Raji (cell line): ENCODE results near the gene LHFPL6.

Experiments
- POLR2A ChIP-seq: IDR thresholded peaks from 2 replicates; pipeline ENCODE4 v1.6.1; 2011; ENCODE audit warnings: low read depth, low read length, control low read depth; ENCODE audit not compliant: insufficient read depth

The LHFPL6 gene

DNA sequence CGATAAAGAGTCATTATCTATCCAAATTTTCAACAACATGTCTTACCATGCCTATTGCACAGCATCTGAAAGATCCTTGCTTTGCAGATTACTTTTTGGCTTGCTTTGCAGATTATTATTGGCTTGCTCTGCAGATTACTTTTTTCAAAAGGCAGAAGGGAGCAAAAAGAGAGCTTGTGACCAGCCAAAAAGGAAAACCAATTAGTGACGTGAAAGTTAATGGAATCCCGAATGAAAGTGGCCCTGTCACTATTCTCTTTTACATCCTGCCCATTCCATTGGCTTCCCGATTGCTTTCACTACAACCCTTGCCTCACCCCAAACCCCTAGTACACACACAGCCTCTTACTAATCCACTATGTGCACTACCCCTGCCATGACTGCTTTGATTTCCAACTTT, 81.3 kb downstream of the LHFPL6 start:
- TF ChIP-seq POLR2A = no peak

DNA sequence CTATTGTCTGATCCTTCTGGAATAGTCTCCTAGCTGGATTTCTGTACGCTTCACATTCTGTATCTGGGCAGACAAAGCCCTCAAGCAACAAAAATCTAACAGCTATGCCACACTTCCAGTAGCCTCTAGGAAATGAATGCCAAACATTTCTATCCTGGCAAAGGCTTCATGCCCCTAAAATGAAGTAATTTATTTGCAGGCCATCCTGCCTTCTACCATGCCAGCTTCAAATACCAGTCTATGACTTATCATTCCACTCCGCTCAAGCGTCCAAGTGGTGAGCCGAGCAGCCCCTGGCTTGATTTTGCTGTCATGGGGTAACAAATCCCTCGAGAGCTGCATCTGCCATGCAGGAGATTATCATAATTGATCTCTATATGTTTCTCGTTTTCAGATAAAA, 86.9 kb downstream of the LHFPL6 start:
- no peak for TF ChIP-seq POLR2A

DNA sequence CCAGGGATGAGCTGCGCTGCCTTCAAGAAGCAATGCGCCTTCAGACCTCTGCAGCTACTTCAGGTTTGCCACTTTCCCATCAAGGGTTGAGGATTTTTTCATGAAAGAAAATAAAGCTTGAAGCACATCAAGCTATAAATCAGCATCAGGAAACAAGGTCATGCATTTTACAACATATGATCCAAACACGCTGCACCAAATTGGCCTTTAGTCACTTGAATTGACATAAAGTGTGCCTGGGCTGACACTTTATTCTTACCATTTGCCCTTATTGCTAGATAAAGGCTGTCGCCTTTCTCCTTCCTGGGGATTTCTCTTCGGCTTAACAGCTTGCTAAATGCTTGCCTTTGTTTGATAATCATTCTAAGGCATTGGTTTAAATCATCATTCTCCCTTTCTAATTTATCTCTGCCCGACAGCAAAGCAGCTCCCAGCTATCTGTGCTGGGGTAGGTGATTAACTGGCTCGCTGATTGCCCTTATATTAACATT, 87.7 kb downstream of the LHFPL6 start:
- no peak for TF ChIP-seq POLR2A

DNA sequence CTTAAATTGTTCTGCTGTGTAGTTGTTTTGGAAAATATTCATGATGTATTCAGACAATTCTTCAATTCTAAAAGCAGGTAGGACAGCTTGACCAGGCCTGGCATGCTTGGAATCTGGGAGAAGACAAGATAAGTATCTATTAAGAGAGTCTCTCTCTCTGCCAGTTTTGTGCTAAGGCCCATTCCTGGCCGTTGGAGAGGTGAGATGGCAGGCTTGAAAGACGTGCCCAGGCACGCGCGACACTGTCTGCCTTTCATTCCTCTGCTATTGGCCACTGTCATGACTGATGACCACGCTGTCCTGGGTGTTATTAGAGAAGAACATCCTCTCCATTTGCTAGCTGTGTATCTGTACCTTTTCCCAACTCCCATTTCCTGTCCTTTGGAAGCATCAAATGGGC, 90.3 kb downstream of the LHFPL6 start:
- TF ChIP-seq POLR2A = no peak

DNA sequence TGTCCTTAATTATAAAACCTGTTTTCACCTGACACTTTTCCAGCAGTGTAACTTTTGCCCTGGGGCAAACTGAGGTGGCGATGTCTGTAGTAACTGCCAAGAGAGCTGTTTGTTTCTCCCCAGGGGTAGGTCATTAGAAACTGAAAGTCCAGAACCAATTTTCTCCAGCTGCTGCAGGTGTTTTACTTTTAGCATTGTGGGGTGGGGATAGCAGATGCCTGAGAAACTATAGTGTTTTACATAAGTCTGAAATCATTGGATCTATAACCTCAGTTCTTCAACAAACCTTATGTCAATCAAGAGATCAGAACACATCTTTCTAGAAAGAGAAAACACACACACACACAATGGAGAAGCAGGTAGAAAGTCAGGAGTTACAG, 92.7 kb downstream of the LHFPL6 start:
- TF ChIP-seq POLR2A = no peak

DNA sequence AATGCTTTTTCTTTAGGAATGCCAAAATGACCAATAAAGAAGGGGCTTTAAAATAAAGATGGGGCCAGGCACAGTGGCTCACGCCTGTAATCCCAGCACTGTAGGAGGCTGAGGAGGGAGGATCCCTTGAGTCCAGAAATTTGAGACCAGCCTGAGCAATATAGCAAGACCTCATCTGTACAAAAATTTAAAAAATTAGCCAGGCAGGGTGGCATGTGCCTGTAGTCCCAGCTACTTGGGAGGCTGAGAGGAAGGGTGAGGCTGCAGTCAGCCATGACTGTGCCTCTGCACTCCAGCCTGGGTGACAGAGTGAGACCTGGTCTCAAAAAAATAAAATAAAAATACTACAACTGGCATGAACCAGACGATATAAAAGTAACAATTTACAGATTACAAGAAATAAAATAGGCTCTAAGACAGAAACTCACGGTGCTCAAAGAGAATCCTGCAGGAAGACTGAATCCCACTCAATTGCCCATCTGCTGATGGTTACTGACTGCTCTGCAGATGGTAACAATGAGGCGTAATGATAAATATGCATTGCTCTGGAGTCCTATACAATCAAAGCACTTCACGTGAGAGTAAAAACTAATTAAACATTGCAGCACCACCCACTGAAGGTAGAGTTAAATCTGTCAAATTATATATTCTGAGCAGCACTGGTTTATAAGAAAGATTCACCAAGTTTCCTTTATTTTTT, 93.2 kb downstream of the LHFPL6 start:
- no peak for TF ChIP-seq POLR2A

DNA sequence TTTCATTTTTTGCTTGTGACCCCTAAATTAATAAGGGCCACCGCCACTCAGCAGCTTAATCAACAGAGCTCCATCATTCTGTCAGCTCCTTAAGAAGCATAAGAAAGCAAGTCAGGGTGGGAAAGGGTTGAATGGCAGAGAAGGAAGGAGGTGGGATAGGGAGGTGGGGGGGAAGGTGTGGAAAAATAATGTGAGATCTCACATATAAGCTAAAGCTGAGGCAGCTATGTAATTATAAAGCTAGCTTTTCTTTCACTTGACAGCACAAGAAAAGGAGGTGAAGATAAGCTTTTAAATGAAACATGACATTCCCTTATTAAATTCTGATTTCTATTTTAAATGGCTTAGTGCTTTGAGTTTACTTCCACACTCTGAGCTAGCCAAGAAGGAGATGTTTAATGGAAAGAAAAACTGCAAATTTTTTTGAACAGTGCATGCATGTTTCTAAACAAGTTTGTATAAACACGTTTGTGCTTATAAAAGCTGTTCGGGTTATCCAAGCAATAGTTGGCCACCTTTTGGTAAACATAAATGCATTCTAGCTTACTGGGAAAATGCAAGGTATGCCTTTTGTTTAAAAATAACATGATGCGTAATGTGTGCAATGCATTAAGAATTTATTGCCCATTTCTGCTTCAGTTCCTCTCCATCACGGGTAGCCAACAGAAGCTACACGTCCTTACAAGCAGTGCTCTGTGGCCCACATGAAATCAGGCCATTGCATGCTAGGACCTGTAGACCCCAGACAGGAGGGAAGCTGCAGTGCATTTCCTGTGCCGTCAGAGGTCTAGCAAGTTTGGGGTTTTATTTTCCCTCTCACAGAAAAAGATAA, 96.2 kb downstream of the LHFPL6 start:
- TF ChIP-seq POLR2A = no peak

DNA sequence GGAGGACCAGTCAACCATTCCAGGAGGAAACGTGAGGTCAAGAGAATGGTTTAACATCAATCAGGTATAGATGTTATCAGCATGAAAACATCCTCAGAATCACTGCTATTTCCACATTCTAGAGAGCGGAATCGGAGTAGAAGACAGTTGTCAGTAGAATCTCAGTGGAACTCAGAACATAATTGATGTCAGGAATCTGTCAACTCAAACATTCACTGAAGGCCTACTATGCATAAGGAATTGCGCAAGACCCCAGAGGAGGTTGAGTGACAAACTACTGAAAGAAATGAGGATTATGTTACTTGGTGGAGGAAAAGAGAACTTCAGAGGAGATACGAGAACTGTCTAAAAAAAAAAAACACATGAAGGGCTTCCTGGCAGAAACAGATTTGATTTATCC, 97.8 kb downstream of the LHFPL6 start:
- no peak for TF ChIP-seq POLR2A

DNA sequence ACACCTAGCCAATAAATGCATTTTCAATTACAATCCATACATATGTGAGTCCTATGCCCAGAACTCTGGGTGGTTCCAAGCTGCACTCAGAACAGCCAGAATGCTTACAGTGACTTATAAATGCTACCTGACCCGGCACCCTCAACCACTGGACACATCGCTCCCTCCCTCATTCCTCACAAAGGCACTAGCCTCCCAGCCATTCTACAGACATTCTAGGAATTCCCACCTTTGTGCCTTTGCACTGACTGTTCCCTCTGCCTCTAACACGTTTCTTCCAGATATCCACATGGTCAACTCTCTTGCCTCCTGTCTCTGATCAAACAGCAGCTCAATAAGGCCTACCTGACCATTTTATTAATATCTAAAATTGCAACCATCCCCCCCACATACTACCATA, 99.9 kb downstream of the LHFPL6 start:
- TF ChIP-seq POLR2A = no peak

DNA sequence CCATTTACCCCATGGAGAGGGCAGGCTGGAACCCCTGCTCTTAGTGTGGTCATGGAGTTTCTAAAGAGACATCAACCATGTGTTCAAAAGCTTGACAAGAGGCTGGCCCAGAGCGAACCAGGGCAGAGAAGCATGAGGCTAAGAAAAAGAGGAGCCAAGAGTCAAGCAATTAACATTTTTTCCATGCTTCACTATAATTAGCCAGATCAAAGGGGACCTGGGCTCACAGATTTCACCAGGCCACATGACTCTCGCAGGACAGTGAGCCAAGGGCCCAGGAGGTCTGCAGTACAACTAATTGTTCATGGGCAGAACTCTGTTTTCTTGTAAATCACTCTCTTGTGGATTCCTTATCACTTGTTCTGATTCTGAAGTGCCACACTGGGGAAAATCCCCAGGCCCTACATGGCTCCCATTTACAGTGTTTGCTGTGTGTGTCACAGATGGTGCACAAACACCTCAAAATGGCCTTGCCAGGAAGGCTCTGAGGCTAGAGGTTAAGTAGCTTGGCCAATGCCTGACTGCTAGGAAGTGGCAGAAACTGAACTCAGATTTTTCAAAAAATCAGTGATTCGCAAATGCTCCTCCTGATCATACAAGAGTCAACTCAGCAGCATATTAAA, 101.2 kb downstream of the LHFPL6 start:
- no peak for TF ChIP-seq POLR2A

DNA sequence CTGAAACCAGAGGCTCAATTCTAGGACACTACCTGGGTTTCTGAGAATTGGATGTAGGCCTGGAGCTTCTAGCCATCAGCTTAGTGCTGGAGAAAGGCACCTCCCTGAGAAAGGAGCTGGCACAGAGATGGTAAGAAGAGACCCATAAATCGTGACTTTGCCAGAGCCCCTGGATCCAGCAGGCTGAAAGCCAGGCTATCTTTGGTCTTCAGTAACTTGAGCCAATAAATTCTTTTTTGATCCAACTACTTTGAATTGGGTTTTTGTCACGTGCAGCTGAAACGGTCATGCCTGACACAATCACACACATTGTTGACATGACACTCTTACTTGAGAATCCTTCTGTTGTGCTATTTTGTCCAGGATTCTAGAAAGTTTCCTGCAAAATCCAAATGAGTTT, 103.4 kb downstream of the LHFPL6 start:
- no peak for TF ChIP-seq POLR2A

DNA sequence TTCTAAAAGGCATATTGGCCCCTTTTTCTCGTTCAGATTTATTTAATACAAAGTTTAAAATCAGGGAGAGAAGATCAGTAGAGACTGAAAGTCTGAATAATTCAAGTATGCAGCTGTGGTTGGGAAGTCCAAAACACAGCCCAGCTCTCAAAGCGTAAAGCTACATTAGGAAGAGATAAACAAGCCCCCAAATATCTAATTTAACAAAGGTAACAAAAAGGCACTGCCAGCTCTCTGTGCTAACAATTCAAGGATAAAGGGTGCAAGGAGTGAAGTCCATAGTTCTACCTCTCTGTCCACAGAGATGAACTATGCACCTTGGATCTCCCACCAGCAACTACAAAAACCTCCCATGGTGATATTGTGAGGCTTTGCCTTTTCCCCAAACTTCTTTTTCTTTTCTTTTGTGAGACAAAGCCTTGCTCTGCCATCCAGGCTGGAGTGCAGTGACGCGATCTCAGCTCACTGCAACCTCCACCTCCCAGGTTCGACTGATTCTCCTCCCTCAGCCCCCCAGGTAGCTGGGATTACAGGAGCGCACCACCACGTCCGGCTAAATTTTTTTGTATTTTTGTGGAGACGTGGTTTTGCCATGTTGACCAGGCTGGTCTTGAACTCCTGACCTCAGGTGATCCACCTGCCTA, 104.4 kb downstream of the LHFPL6 start:
- no peak for TF ChIP-seq POLR2A

DNA sequence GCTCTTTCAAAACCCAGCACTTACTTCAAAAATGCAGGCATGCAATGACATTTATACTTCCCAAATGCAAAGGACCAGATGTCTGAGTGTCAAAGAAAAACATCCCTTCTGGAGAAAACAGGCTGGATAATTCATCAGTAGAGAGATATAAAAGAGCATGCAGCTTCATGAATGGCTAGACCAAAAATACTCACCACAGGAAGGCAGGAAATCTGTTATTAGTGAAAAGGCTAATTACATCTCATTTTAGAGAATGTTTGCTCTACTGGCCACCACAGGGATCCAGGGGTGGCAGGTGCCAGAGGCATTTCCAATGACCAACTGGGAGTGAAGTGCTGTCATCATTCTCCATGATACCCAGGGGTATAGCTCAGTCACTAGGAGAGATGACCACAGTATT, 106.5 kb downstream of the LHFPL6 start:
- no peak for TF ChIP-seq POLR2A

DNA sequence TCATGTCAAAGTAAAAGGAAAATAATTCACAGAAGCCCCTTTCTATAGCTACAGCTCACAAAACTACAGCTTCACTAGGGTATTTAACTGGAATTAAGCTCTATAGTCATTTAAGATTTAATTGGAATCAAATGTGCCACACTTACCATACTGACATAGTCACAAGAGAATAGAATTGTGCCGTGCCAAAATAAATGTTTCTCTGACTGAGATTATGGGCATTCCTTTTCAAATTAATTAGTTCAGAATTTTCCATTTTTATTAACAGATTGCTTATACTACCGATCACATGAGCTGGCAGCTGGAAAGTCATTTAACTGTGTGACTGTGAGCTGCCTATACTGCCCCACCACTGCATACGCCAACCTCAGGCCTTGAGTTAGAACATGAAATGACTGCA, 108.4 kb downstream of the LHFPL6 start:
- TF ChIP-seq POLR2A = no peak

DNA sequence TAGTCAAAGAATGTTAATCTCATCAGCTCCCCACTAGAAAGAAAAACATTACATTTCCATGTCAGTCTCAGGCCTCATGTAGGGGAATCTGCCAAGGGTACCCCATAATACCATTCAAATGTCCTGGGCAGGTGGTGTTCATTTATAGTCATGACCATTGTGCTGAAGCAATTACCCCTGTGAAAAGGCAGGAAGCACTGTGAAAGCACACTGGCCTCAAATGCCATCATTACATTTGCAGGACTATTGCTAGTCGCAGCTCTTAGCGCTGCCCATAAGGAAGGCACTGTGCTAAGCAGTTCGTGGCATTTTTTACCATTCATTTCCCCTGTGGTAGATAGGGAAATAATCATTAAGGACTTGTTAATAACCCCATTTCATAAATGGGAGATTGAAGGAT, 109.0 kb downstream of the LHFPL6 start:
- no peak for TF ChIP-seq POLR2A

DNA sequence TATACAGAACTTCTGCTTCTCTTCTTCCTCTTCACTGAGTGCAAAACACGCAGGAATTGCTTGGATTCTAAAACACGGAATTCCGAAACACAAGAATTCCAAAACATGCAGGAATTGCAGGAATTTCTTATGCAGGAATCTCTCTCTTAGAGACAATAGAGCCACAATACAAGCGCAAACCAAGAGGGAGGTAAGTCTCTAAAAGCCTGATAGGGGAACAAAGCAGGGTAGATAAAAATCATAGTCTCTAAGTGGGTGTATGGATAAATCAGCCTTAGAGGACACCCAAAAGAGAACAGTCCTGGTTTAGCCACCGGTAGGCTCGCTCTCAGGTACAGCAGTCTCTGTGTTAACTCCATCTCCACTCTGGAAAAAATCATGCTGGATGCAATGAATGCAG, 112.9 kb downstream of the LHFPL6 start:
- TF ChIP-seq POLR2A = no peak

DNA sequence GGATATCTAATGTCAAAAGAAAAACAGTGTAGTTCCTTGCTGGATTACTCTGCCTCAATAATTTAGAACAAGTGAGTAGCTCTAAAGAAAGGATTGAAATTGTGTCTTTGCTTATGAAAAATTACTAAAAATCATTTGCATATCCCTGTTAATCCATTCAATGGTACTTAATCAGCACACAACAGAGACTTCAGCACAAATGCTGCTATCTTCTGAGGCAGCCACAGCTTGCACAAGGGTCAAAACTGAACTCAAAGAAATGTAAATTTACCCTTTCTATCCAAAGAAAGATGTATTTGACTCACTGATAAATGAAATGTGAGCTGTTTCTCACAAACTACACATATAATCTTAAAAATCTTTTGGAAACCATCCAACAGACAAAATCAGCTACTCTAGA, 116.2 kb downstream of the LHFPL6 start:
- TF ChIP-seq POLR2A = no peak
